CD8-positive, alpha-beta memory T cell (primary cell): ENCODE data around the gene NCKAP5. TPM values are rescaled to one million over a fixed set of nuclear protein-coding genes. Genes with fewer than 3 reads are reported as not detected.

ENCODE experiments used
- CTCF ChIA-PET: fragments of 350-600 bp; sonication (Branson Sonifier 250); formaldehyde crosslinking; loops from one replicate; lab custom pipeline; 2021; ENCODE audit warnings: antibody characterized with exemption; lab: Charles Lee
- POLR2A ChIA-PET: fragments of 350-600 bp; sonication (Branson Sonifier 250); formaldehyde crosslinking; loops from one replicate; lab custom pipeline; 2021; ENCODE audit warnings: antibody characterized with exemption; lab: Charles Lee
- DNase-seq, 5 donors: peaks; one replicate each; pipeline versions ENCODE4 v3.0.0 to v3.0.0-alpha.2; 2020 to 2022; ENCODE audit warnings: mixed read lengths in 1 of 5
- H3K27ac ChIP-seq: one replicate; pipeline ENCODE4 v1.7.0; 2013; ENCODE audit warnings: low read depth, mild to moderate bottlenecking, low read length, moderate library complexity
- H3K27me3 ChIP-seq: 2 replicates; pipeline ENCODE4 v1.7.0; 2013; ENCODE audit warnings: low read length, mild to moderate bottlenecking; ENCODE audit not compliant: insufficient read depth, poor library complexity, severe bottlenecking
- H3K36me3 ChIP-seq: 2 replicates; pipeline ENCODE4 v1.7.0; 2013; ENCODE audit warnings: mild to moderate bottlenecking, low read length, moderate library complexity; ENCODE audit not compliant: insufficient read depth
- H3K4me1 ChIP-seq: 2 replicates; pipeline ENCODE4 v1.7.0; 2013; ENCODE audit warnings: mild to moderate bottlenecking, low read length, moderate library complexity; ENCODE audit not compliant: insufficient read depth
- H3K4me3 ChIP-seq: 2 replicates; pipeline ENCODE4 v1.7.0; 2013; ENCODE audit warnings: mild to moderate bottlenecking, low read length
- H3K9me3 ChIP-seq: 2 replicates; pipeline ENCODE4 v1.7.0; 2013; ENCODE audit warnings: mild to moderate bottlenecking, low read length
- H3K27ac Mint-ChIP-seq, 8 donors: one replicate each; pipeline ENCODE4 v1.8.0; 2020 to 2021; ENCODE audit warnings: mixed read lengths in 8 of 8, mild to moderate bottlenecking in 6 of 8, inconsistent platforms in 3 of 8, moderate library complexity in 3 of 8
- H3K27me3 Mint-ChIP-seq, 2 donors: one replicate each; pipeline ENCODE4 v1.8.0; 2020 to 2021; ENCODE audit warnings: mixed read lengths in 2 of 2, mild to moderate bottlenecking in 1 of 2, moderate library complexity in 1 of 2
- H3K36me3 Mint-ChIP-seq, 3 donors: one replicate each; pipeline ENCODE4 v1.8.0; 2020 to 2021; ENCODE audit warnings: mixed read lengths in 3 of 3, inconsistent platforms in 1 of 3, mild to moderate bottlenecking in 1 of 3
- H3K4me1 Mint-ChIP-seq, 3 donors: one replicate each; pipeline ENCODE4 v1.8.0; 2020 to 2021; ENCODE audit warnings: mixed read lengths in 3 of 3, inconsistent platforms in 1 of 3, mild to moderate bottlenecking in 1 of 3
- H3K4me3 Mint-ChIP-seq, 7 donors: one replicate each; pipeline ENCODE4 v1.8.0; 2020 to 2021; ENCODE audit warnings: mixed read lengths in 7 of 7, mild to moderate bottlenecking in 6 of 7, moderate library complexity in 4 of 7, inconsistent platforms in 2 of 7
- H3K9me3 Mint-ChIP-seq, 5 donors: one replicate each; pipeline ENCODE4 v1.8.0; 2020 to 2022; ENCODE audit warnings: mixed read lengths in 5 of 5, mild to moderate bottlenecking in 3 of 5, moderate library complexity in 2 of 5, inconsistent platforms in 1 of 5
- polyA plus RNA-seq: library from polyadenylated mRNA; unstranded; fragments of 300-500 nt; fragmentation: Illumina TruSeq; gene quantifications from one replicate; pipeline ENCODE4 v1.2.3, GENCODE V29; 2021
- total RNA-seq, 2 experiments: library from RNA; stranded (reverse); gene quantifications; one replicate each; pipeline ENCODE4 v1.2.3, GENCODE V29; 2021

Gene NCKAP5
- total and polyA plus RNA-seq, 3 experiments from 2014 or later, result not detected

DNA sequence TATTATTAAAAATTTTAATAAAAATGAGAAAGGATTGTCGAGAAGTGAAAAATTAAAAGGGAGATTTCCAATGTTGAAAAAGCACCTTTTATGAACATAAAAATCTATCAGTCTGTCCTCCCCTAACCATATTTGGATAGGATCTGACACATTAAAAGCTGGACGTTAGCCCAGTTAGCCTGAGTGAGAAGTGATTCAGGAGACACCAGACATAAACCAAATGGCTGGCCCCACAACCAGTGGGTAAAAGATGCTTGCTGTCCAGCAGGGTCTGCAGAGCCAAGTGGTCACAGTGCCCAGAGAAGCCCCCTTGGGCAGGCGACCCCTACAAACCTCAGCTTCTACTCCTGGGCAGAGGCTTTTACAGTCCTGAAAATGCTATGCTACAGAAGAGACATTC, 644.5 kb downstream of the NCKAP5 start:
- H3K27me3 Mint-ChIP-seq, result no peaks in the 10 kb centered on the region
- no peak for DNase-seq
- H3K4me3 Mint-ChIP-seq, result no peak overlapping the region
- H3K4me1 Mint-ChIP-seq, result no peaks in the 10 kb centered on the region
- Histone ChIP-seq H3K27me3 (no peaks in the 10 kb centered on the region), H3K4me1 (no peaks in the 10 kb centered on the region), H3K9me3 (no peaks in the 10 kb centered on the region), H3K4me3 (no peak overlapping the region), H3K36me3 (no peaks in the 10 kb centered on the region), H3K27ac (no peak overlapping the region)
- CTCF ChIA-PET, result no interaction called here
- POLR2A ChIA-PET, result no interaction called here
- H3K27ac Mint-ChIP-seq, result no peak overlapping the region
- H3K9me3 Mint-ChIP-seq, result peaks cover 0 to 13% (median 6%) of the 10 kb centered on the region in 5 donors
- H3K36me3 Mint-ChIP-seq, result no peaks in the 10 kb centered on the region

DNA sequence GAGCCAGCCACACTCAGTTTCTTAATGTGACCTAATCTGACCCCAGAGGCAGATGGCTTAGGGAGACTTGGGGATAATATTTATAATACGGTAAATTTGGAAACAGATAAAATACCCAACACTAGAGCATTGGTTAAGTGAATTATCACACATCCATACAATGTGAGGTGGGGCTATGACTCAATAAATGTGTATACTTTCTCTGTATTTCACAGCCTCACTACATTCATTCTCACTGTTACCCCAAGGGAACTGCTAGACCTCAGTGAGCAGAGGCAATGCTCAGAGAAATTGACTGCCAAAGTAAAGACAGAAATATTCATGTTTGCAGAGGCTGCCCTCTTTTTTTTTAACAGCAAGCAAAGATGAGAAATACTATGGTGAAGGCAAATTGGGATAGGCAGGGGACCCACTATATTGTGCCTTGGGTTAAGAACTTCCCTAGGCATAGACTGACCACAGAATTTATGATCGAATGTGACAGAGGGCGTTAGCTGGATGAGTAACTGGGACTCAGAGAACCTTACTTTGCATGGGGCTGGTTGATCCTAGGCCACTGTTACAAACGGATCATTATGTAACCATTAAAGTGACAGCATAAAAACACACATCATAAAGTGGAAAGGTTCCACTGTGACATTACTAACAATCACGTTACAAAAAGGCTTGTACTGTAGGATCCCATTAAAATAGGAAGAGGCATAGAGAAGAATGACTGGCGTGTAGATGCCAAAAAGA, 652.3 kb downstream of the NCKAP5 start:
- H3K27me3 Mint-ChIP-seq, result no peaks in the 10 kb centered on the region
- Histone ChIP-seq H3K36me3 (no peaks in the 10 kb centered on the region), H3K4me1 (no peaks in the 10 kb centered on the region), H3K27me3 (no peaks in the 10 kb centered on the region), H3K9me3 (no peaks in the 10 kb centered on the region), H3K4me3 (no peak overlapping the region), H3K27ac (no peak overlapping the region)
- H3K36me3 Mint-ChIP-seq, result no peaks in the 10 kb centered on the region
- no peak overlapping the region for H3K27ac Mint-ChIP-seq
- no peak for DNase-seq
- H3K4me1 Mint-ChIP-seq, result no peaks in the 10 kb centered on the region
- ChIA-PET CTCF (no interaction called here), POLR2A (no interaction called here)
- H3K4me3 Mint-ChIP-seq, result no peak overlapping the region
- peaks cover 6 to 17% (median 8%) of the 10 kb centered on the region in 5 donors for H3K9me3 Mint-ChIP-seq

DNA sequence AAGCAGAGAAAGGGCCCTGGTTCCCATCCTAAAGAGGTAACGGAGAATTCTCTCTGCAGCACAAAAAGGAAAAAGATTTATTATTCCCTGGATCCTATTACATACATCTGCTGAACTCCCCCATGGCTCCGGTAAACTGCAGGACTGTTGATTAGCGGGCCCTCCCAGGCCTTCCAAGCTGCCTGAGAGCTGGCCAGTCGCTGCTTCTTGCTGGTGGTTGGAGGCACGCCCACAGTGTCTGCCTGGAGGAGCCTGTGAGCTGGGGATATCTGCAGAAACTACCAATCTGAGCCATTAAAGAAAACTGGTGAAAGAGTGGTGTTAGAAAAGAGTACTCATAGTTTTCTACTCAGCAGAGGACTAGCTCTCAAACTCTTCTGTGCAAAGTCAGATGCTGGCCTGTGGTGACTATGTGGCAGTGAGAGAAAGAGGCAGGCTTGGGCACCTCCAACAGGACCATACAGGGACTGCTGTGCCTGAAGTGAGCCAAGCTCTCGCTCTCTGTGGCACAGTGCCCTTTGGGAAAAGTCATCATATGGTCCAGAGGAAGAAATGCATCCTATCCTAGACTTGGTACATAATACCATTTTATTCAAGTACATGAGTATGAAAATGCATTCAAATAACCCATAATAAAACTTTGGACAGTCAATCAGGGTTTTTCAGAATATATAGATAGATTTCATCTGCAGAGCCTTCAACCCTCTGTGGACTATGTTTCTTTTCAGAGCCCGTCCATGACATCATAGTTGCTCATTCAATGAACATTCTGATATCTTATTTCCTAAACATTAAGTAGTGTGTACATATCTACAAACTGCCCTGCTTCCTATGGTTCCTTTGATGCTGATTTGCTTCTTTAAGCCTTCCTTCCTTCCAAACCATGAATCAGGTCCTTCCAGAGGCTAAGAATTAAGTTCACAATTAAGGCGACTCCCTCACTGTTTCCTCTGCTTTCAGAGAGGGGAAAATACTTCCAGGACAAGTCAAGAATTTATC, 656.2 kb downstream of the NCKAP5 start:
- Mint-ChIP-seq H3K27ac (no peak overlapping the region), H3K36me3 (no peaks in the 10 kb centered on the region), H3K9me3 (peaks cover 5 to 17% (median 10%) of the 10 kb centered on the region in 5 donors), H3K4me1 (no peaks in the 10 kb centered on the region), H3K27me3 (no peaks in the 10 kb centered on the region), H3K4me3 (no peak overlapping the region)
- H3K4me3 ChIP-seq, result no peak overlapping the region
- no peak for DNase-seq
- no peaks in the 10 kb centered on the region for H3K36me3 ChIP-seq
- no peak overlapping the region for H3K27ac ChIP-seq
- H3K9me3 ChIP-seq, result no peaks in the 10 kb centered on the region
- CTCF ChIA-PET, result no interaction called here
- no peaks in the 10 kb centered on the region for H3K4me1 ChIP-seq
- POLR2A ChIA-PET, result no interaction called here
- H3K27me3 ChIP-seq, result no peaks in the 10 kb centered on the region

DNA sequence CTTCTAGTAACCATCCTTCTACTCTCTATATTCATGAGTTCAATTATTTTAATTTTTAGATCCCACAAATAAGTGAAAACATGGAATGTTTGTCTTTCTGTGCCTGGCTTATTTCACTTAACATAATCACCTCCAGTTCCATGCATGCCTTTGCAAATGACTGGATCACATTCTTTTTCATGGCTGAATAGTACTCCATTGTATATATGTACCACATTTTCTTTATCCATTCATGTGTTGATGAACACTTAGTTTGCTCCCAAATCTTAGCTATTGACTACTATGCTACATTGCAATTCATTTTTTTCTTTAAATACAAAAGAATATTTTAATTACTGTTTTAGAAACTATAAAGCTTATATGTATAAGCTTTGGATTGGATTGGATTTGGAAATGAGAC, 657.8 kb downstream of the NCKAP5 start:
- DNase-seq, result no peak
- H3K36me3 Mint-ChIP-seq, result no peaks in the 10 kb centered on the region
- H3K27me3 Mint-ChIP-seq, result no peaks in the 10 kb centered on the region
- H3K4me1 ChIP-seq, result no peaks in the 10 kb centered on the region
- ChIA-PET POLR2A (no interaction called here), CTCF (no interaction called here)
- H3K9me3 Mint-ChIP-seq, result peaks cover 5 to 23% (median 8%) of the 10 kb centered on the region in 5 donors
- H3K9me3 ChIP-seq, result no peaks in the 10 kb centered on the region
- no peak overlapping the region for H3K4me3 Mint-ChIP-seq
- no peaks in the 10 kb centered on the region for H3K27me3 ChIP-seq
- H3K36me3 ChIP-seq, result no peaks in the 10 kb centered on the region
- no peak overlapping the region for H3K4me3 ChIP-seq
- H3K4me1 Mint-ChIP-seq, result no peaks in the 10 kb centered on the region
- no peak overlapping the region for H3K27ac Mint-ChIP-seq
- H3K27ac ChIP-seq, result no peak overlapping the region

DNA sequence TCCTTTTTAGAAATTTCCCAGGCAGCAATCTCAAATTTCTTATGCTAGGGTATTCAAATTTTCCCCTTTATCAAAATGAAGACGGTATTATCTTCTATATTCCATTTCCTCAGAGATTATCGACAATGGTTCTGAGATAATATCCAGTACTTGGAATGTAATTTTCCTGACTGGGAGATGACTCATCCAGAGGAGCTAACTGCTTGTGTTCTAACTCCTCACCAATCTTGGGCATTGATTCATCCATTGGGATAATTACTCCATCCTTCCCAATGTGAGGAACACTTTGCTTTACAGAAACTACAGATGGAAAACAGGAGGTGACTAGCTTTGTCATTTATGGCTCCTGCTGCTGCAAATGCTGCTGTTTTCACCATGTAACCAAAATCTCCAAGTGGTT, 658.8 kb downstream of the NCKAP5 start:
- no peak for DNase-seq
- no peak overlapping the region for H3K4me3 ChIP-seq
- CTCF ChIA-PET, result no interaction called here
- H3K36me3 ChIP-seq, result no peaks in the 10 kb centered on the region
- Mint-ChIP-seq H3K36me3 (no peaks in the 10 kb centered on the region), H3K27ac (no peak overlapping the region), H3K4me3 (no peak overlapping the region), H3K4me1 (no peaks in the 10 kb centered on the region), H3K27me3 (no peaks in the 10 kb centered on the region), H3K9me3 (peaks cover 5 to 29% (median 8%) of the 10 kb centered on the region in 5 donors)
- H3K27ac ChIP-seq, result no peak overlapping the region
- no peaks in the 10 kb centered on the region for H3K9me3 ChIP-seq
- no peaks in the 10 kb centered on the region for H3K27me3 ChIP-seq
- POLR2A ChIA-PET, result no interaction called here
- no peaks in the 10 kb centered on the region for H3K4me1 ChIP-seq

DNA sequence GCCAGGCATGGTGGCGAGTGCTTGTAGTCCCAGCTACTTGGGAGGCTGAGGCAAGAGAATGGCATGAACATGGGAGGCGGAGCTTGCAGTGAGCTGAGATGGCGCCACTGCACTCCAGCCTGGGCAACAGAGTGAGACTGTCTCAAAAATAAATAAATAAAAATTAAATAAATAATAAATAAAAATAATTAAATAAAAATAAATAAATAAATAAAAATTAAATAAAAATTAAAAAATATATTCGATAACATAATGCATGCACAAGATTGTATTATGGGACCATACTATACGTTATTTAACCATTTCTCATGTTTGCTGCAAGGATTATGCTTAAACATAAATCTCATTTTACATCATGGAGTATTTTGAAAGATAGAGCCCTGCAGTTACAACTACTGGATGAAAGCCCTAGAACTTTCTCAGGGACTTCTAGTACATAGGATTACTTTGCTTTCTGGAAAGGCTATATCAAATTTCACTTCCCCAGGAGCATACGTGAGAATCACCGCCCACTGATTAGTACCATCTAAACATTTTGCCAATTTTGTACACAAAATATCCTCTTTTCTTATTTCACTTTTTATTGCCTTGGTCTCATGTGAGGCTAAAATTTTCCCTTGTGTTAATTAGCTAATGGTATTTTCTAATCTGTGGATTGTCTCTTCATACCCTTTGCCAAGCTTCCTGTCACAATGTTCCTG, 664.0 kb downstream of the NCKAP5 start:
- Histone ChIP-seq H3K4me3 (no peak overlapping the region), H3K9me3 (no peaks in the 10 kb centered on the region), H3K27ac (no peak overlapping the region), H3K4me1 (no peaks in the 10 kb centered on the region), H3K36me3 (no peaks in the 10 kb centered on the region), H3K27me3 (no peaks in the 10 kb centered on the region)
- DNase-seq, result no peak
- H3K4me1 Mint-ChIP-seq, result no peaks in the 10 kb centered on the region
- H3K36me3 Mint-ChIP-seq, result no peaks in the 10 kb centered on the region
- H3K27ac Mint-ChIP-seq, result no peak overlapping the region
- CTCF ChIA-PET, result no interaction called here
- no peak overlapping the region for H3K4me3 Mint-ChIP-seq
- POLR2A ChIA-PET, result no interaction called here
- H3K9me3 Mint-ChIP-seq, result peaks cover 0 to 17% (median 4%) of the 10 kb centered on the region in 5 donors
- no peaks in the 10 kb centered on the region for H3K27me3 Mint-ChIP-seq

DNA sequence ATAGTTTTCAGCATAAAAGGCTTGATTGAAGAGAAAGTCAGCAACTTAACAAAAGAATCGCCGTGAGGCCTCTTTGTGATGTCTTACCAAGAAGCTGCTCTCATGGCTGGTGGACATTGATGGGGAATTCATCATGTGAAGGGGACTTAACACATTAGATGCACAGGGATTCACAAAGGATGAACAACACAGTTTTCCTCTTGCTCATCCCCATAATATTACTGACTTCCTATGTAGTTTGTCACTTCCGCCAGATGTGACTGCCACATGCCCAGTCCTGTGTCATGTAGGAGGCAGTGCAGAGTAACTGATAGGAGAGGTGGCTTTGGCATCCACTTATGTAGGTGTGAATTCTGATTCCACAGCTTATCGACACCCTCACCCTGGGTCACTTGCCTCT, 665.6 kb downstream of the NCKAP5 start:
- peaks cover 0 to 23% (median 4%) of the 10 kb centered on the region in 5 donors for H3K9me3 Mint-ChIP-seq
- no peaks in the 10 kb centered on the region for H3K9me3 ChIP-seq
- no peak overlapping the region for H3K4me3 ChIP-seq
- ChIA-PET CTCF (no interaction called here), POLR2A (no interaction called here)
- no peaks in the 10 kb centered on the region for H3K4me1 ChIP-seq
- DNase-seq, result no peak
- no peaks in the 10 kb centered on the region for H3K36me3 Mint-ChIP-seq
- no peak overlapping the region for H3K27ac Mint-ChIP-seq
- no peaks in the 10 kb centered on the region for H3K27me3 Mint-ChIP-seq
- H3K36me3 ChIP-seq, result no peaks in the 10 kb centered on the region
- no peaks in the 10 kb centered on the region for H3K27me3 ChIP-seq
- no peak overlapping the region for H3K27ac ChIP-seq
- H3K4me1 Mint-ChIP-seq, result no peaks in the 10 kb centered on the region
- no peak overlapping the region for H3K4me3 Mint-ChIP-seq

DNA sequence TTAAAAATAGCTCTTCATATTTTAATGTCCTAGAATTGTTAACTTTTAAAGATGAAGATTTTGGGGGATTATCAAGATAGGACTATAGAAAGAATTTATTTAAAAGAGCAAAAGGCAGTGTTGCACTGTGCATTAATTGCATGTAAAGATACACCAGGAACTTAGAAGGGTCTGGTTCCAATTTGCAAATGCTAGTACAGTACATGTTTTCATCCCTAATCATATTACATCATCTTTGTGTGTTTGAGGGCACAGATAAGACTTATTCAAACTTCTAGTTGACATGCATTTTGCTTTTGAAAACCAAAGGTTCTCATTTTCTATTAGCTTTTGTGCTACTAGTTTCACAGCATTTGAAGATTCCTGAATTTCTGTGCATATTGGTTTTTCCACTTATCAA, 666.6 kb downstream of the NCKAP5 start:
- H3K9me3 ChIP-seq, result no peaks in the 10 kb centered on the region
- peaks cover 0 to 23% (median 6%) of the 10 kb centered on the region in 5 donors for H3K9me3 Mint-ChIP-seq
- H3K4me3 ChIP-seq, result no peak overlapping the region
- no peak for DNase-seq
- no peaks in the 10 kb centered on the region for H3K36me3 Mint-ChIP-seq
- H3K4me3 Mint-ChIP-seq, result no peak overlapping the region
- no peaks in the 10 kb centered on the region for H3K4me1 Mint-ChIP-seq
- no peaks in the 10 kb centered on the region for H3K27me3 Mint-ChIP-seq
- H3K4me1 ChIP-seq, result no peaks in the 10 kb centered on the region
- H3K27ac ChIP-seq, result no peak overlapping the region
- ChIA-PET CTCF (no interaction called here), POLR2A (no interaction called here)
- H3K27ac Mint-ChIP-seq, result no peak overlapping the region
- H3K27me3 ChIP-seq, result no peaks in the 10 kb centered on the region
- H3K36me3 ChIP-seq, result no peaks in the 10 kb centered on the region
